Measurements from ENCODE around the gene FAM90A1.
"Not testable (repeated sequence)": the region's sequence is repeated elsewhere in the genome, so short reads cannot be mapped to it uniquely, and the experiment has no call there.

Gene FAM90A1

DNA sequence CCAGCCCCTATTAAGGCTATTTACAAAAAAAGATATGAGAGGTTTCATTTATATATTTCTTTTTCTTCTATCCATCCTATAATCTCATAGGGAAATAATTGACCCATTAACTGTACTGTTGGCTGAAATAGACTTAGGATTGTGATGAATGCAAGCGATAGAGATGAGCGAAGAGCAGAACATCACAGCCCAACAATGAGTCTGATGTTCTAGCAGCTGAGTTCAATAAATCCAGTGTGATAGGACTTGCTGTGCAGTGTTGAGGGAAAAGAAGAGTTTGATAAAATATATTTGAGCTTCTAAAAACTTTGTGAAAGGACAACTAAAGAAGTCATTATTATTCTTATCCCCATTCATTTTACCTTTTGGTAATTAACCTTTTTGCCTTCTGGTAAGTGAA lies 54.5 kb downstream of the FAM90A1 start:
- DNase-seq (ENCODE audit: low spot score): not testable (repeated sequence)
